AG09309 (cell line): ENCODE results near the gene FOXI1.
"Not testable (repeated sequence)": the region's sequence is repeated elsewhere in the genome, so short reads cannot be mapped to it uniquely, and the experiment has no call there.

Experiments
- DNase-seq: peaks from one replicate; pipeline ENCODE4 v3.0.0-alpha.2; 2010; ENCODE audit warnings: low read depth
- H3K4me3 ChIP-seq: 2 replicates; pipeline ENCODE4 v1.5.1; 2011; ENCODE audit warnings: mild to moderate bottlenecking, low read depth, low read length, moderate library complexity; ENCODE audit not compliant: control insufficient read depth
- TF ChIP-seq, protein P1 (sequence below): IDR thresholded peaks from 2 replicates; pipeline ENCODE4 v1.5.1; 2011; ENCODE audit warnings: mild to moderate bottlenecking, low read depth, low read length, inconsistent platforms; ENCODE audit not compliant: insufficient read depth, control insufficient read depth; ENCODE audit errors: missing control alignments

Gene FOXI1

DNA sequence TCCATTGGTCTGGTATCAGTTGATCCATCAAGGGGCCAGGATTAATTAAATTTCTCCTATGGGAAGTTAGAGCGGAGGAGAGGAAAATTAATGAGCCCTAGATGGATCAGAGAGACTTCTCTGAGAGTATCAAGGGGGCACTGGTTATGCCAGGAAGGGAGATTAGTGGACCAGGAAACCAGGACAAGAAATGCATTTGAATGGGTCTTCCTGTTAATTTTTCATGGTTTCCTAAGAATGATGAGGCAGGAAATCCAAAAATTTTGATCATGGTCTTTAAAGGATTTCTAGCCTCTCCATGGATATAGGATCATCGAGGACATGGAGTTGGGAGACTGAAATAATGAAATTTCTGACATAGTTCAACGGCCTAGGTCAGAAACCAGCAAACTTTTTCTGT lies 30.8 kb downstream of the FOXI1 start:
- DNase-seq, result no peak
- no peak overlapping the region for H3K4me3 ChIP-seq
- TF ChIP-seq, protein P1, sequence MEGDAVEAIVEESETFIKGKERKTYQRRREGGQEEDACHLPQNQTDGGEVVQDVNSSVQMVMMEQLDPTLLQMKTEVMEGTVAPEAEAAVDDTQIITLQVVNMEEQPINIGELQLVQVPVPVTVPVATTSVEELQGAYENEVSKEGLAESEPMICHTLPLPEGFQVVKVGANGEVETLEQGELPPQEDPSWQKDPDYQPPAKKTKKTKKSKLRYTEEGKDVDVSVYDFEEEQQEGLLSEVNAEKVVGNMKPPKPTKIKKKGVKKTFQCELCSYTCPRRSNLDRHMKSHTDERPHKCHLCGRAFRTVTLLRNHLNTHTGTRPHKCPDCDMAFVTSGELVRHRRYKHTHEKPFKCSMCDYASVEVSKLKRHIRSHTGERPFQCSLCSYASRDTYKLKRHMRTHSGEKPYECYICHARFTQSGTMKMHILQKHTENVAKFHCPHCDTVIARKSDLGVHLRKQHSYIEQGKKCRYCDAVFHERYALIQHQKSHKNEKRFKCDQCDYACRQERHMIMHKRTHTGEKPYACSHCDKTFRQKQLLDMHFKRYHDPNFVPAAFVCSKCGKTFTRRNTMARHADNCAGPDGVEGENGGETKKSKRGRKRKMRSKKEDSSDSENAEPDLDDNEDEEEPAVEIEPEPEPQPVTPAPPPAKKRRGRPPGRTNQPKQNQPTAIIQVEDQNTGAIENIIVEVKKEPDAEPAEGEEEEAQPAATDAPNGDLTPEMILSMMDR, result no peak

DNA sequence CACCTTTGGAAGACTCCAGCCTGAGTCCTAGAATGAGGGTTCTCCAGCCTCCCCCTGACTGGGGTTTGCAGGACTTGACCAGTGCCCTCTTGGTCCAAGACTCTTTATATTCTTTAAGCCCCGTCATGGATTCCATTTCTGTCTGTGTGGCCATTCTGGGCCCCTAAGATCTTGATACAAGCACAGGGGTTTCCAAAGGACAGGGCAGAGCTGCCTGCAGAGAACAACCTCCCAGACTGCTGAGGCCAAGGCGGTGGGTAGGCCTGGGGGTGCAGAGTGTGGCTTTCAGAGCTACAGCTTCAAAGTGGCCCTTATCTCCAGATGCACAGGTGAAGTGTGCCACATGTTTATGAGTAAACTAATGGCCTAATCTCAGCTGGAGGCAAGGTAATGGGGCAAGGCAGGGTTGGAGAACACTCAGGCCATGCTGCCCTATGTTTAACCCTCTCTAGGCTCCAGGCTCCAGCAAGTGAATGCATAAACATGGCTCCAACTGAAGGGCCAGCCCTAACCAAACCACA lies 32.1 kb downstream of the FOXI1 start:
- no peak overlapping the region for H3K4me3 ChIP-seq
- TF ChIP-seq, protein P1, result no peak
- no peak for DNase-seq

DNA sequence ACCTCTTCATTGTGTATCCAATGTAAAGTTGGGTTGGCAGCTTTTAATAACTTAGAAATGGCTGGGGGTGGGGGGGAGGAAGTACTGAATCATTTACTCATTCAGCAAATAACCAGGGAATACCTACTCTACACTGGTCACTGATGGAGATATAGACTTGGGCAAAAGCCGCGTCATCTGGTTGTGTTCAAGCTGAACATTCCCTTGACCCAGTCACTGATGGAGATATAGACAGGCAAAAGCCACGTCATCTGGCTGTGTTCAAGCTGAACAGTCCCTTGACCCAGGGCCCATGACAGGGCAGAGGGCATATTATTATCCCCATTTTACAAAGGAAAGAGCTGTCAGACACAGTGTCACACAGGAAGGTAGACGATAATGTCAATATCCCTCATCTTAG lies 32.6 kb downstream of the FOXI1 start:
- TF ChIP-seq, protein P1, result no peak
- H3K4me3 ChIP-seq, result no peak overlapping the region
- DNase-seq, result no peak

DNA sequence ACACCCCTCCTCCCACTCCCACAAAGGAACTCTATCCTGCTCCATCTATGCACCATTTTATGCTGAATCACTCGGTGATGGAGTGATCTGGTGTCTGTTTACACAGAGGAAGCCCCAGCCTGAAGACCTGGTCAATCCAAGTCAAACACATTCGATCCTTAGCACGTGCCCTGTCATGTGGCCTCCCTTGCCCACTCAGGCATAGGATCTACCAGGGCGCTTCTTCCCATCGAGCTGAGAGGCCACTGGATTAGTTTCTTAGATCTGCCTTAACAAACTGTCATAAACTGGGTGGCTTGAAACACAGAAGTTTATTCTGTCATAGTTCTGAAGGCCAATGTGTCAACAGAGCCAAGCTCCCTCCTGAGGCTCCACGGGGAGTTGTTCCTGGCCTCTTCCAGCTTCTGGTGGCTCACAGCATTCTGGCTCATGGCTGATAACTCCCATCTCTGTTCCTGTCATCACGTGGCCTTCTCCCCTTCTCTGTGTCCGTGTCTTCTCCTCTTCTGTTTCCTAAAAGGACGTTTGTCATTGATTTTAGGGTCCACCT lies 34.2 kb downstream of the FOXI1 start:
- TF ChIP-seq, protein P1, result no peak
- no peak overlapping the region for H3K4me3 ChIP-seq
- DNase-seq, result no peak

DNA sequence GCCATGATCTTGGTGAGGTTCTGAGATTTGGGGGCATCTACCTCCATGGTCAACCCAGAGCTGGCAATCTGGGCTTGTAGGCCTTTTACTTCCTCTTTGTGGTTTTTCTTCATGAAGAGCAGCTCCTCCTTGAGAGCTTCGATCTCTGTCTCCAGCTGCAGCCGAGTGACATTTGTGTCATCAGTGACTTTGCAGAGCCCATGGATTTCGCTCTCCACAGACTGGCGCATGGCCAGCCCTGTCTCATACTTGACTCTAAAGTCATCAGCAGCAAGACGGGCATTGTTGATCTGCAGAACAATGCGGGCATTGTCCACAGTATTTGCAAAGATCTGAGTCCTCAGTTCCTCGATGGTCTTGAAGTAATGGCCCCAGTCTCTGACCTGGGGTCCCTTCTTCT lies 35.5 kb downstream of the FOXI1 start:
- DNase-seq, H3K4me3 ChIP-seq: not testable (repeated sequence)

DNA sequence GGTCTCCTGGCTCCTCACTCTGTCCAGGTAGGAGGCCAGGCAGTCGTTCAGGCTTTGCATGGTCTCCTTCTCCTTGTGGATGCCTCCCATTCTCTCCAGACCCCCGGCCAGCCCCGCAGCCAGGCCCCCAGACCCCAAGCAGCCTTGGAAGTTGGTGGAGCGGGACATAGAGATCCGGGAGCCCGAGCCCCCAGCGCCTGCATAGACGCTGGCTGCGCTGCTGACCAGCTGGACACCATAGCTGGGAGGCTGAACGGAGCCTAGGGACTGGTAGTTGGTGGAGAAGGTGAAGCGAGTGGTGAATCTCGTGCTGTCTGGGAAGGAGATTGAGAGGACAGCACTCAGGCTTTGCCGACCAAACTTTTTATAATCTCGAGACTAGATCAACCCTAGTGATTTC lies 35.9 kb downstream of the FOXI1 start:
- TF ChIP-seq, protein P1, result no peak
- no peak for DNase-seq
- no peak overlapping the region for H3K4me3 ChIP-seq

DNA sequence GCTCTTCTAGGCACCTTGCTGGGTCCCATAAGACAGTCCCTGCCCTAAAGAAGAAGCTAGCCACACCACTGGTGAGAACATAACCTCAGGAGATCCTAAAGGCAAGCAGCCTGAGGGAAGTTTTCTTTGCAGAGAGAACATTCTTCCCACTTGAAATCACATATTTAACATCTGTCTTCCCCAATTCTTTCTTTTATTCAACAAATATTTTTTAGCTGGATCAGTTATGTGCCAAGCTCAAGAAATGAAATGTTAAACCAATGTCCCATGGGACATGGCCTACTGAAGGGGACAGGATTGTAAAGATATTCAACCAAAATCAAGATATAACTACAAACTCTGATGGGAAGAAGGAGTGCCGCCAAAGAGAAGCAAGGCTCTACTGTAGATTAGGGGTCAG lies 36.5 kb downstream of the FOXI1 start:
- no peak overlapping the region for H3K4me3 ChIP-seq
- TF ChIP-seq, protein P1, result no peak
- no peak for DNase-seq
